Gastrocnemius medialis (tissue), 4 donors: ENCODE measurements around the gene PPP2R5E.

ENCODE experiments used
- POLR2A ChIP-seq, 2 donors: fragments of 450-650 bp; IDR thresholded peaks; one replicate each; pipeline ENCODE4 v1.6.1; 2017; ENCODE audit warnings: antibody characterized with exemption in 2 of 2, mild to moderate bottlenecking in 2 of 2, moderate library complexity in 2 of 2
- TF ChIP-seq, protein P1 (sequence below), 5 experiments: fragments of 450-650 bp in 3 of 5; fragments of 200-600 bp in 2 of 5; sonication (generic) in 2 of 5; IDR thresholded peaks in 4 of 5; conservative IDR thresholded peaks in 1 of 5; 1 replicate in 4 of 5; 2 replicates in 1 of 5; pipeline ENCODE4 v1.5.1; 2016 to 2019; ENCODE audit warnings: antibody characterized with exemption in 5 of 5, mild to moderate bottlenecking in 3 of 5, moderate library complexity in 3 of 5

DNA sequence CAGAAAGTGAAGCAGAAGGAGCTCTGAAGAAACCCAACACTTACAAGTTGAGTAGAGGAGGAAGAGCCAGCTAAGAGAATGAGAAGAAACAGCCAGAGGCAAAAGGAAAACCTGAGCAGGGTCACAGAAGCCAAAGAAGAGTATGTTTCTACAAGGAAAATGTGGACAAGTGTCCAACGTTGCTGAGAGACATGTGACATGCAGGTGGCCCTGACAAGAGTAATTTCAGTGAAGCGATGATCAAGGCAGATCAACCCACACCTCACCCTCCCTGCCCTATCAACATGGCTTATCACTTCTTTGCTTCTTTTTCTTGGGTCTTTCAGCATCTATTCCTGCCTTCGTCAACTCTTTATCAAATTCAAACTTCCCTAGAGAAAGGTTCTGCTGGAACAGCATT lies 68.3 kb downstream of the PPP2R5E start:
- TF ChIP-seq, protein P1, sequence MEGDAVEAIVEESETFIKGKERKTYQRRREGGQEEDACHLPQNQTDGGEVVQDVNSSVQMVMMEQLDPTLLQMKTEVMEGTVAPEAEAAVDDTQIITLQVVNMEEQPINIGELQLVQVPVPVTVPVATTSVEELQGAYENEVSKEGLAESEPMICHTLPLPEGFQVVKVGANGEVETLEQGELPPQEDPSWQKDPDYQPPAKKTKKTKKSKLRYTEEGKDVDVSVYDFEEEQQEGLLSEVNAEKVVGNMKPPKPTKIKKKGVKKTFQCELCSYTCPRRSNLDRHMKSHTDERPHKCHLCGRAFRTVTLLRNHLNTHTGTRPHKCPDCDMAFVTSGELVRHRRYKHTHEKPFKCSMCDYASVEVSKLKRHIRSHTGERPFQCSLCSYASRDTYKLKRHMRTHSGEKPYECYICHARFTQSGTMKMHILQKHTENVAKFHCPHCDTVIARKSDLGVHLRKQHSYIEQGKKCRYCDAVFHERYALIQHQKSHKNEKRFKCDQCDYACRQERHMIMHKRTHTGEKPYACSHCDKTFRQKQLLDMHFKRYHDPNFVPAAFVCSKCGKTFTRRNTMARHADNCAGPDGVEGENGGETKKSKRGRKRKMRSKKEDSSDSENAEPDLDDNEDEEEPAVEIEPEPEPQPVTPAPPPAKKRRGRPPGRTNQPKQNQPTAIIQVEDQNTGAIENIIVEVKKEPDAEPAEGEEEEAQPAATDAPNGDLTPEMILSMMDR (IDR thresholded peaks at IDR 0.05 in 4 of 5, conservative IDR thresholded peaks at IDR 0.05 in 1 of 5): no peak
- TF ChIP-seq POLR2A (IDR thresholded peaks at IDR 0.05): no peak
